HEK293 (cell line): Measurements from ENCODE around the gene MYL6B.

Experiments used
- HOXA7 ChIP-seq: sonication (generic); formaldehyde crosslinking; IDR thresholded peaks from 2 replicates; pipeline ENCODE4 v1.8.1; 2022; ENCODE audit warnings: missing genetic modification reagents, borderline replicate concordance
- HOXD13 ChIP-seq: sonication (generic); formaldehyde crosslinking; IDR thresholded peaks from 2 replicates; pipeline ENCODE4 v1.8.0; 2022; ENCODE audit warnings: missing genetic modification reagents, borderline replicate concordance
- MEIS1 ChIP-seq: sonication (generic); formaldehyde crosslinking; IDR thresholded peaks from 2 replicates; pipeline ENCODE4 v1.8.1; 2022; ENCODE audit warnings: missing genetic modification reagents, mild to moderate bottlenecking, borderline replicate concordance
- PRDM6 ChIP-seq: fragments of 450-650 bp; formaldehyde crosslinking; IDR thresholded peaks from 2 replicates; pipeline ENCODE4 v1.5.1; 2017; ENCODE audit warnings: missing biosample characterization, missing genetic modification characterization
- ZBTB48 ChIP-seq: fragments of 450-650 bp; formaldehyde crosslinking; IDR thresholded peaks from 2 replicates; pipeline ENCODE4 v1.5.1; 2016; ENCODE audit warnings: missing biosample characterization, missing genetic modification characterization
- ZFP37 ChIP-seq: fragments of 450-650 bp; formaldehyde crosslinking; IDR thresholded peaks from 2 replicates; pipeline ENCODE4 v1.5.1; 2016; ENCODE audit warnings: missing biosample characterization, missing genetic modification characterization
- ZNF324 ChIP-seq: fragments of 450-650 bp; formaldehyde crosslinking; IDR thresholded peaks from 2 replicates; pipeline ENCODE4 v1.5.1; 2016; ENCODE audit warnings: missing biosample characterization, missing genetic modification characterization
- ZNF404 ChIP-seq: fragments of 450-650 bp; formaldehyde crosslinking; IDR thresholded peaks from 2 replicates; pipeline ENCODE4 v1.5.1; 2017; ENCODE audit warnings: missing biosample characterization, missing genetic modification characterization
- ZNF518A ChIP-seq: fragments of 450-650 bp; formaldehyde crosslinking; conservative IDR thresholded peaks from 2 replicates; pipeline ENCODE4 v1.5.1; 2016; ENCODE audit warnings: low read depth, missing biosample characterization, missing genetic modification characterization
- ZNF529 ChIP-seq: fragments of 450-650 bp; formaldehyde crosslinking; IDR thresholded peaks from 2 replicates; pipeline ENCODE4 v1.5.1; 2017; ENCODE audit warnings: missing genetic modification characterization, missing biosample characterization; ENCODE audit not compliant: insufficient replicate concordance
- ZNF548 ChIP-seq: fragments of 450-650 bp; formaldehyde crosslinking; IDR thresholded peaks from 2 replicates; pipeline ENCODE4 v1.5.1; 2016; ENCODE audit warnings: missing biosample characterization, missing genetic modification characterization
- ZNF670 ChIP-seq: fragments of 450-650 bp; formaldehyde crosslinking; IDR thresholded peaks from 2 replicates; pipeline ENCODE4 v1.5.1; 2016; ENCODE audit warnings: missing biosample characterization, missing genetic modification characterization, low read depth
- ZSCAN30 ChIP-seq: fragments of 450-650 bp; IDR thresholded peaks from 2 replicates; pipeline ENCODE4 v1.5.1; 2018; ENCODE audit warnings: missing biosample characterization, mild to moderate bottlenecking, missing genetic modification characterization, moderate library complexity
- TF ChIP-seq, protein P1 (sequence below): fragments of 450-650 bp; formaldehyde crosslinking; IDR thresholded peaks from 2 replicates; pipeline ENCODE4 v1.5.1; 2016; ENCODE audit warnings: missing biosample characterization, missing genetic modification characterization, borderline replicate concordance
- TF ChIP-seq, protein P2 (sequence below): fragments of 450-650 bp; formaldehyde crosslinking; IDR thresholded peaks from 2 replicates; pipeline ENCODE4 v1.5.1; 2016; ENCODE audit warnings: missing biosample characterization, missing genetic modification characterization
- TF ChIP-seq, protein P3 (sequence below): fragments of 450-650 bp; formaldehyde crosslinking; IDR thresholded peaks from 2 replicates; pipeline ENCODE4 v1.5.0; 2017; ENCODE audit warnings: missing biosample characterization, missing genetic modification characterization, borderline replicate concordance
- TF ChIP-seq, protein P4 (sequence below): fragments of 450-650 bp; formaldehyde crosslinking; IDR thresholded peaks from 2 replicates; pipeline ENCODE4 v1.5.1; 2016; ENCODE audit warnings: missing biosample characterization, missing genetic modification characterization

MYL6B gene

GRCh38 chr12:56189918-56190694 is 37.7 kb downstream of the MYL6B start (continued):
- TF ChIP-seq, protein P1, sequence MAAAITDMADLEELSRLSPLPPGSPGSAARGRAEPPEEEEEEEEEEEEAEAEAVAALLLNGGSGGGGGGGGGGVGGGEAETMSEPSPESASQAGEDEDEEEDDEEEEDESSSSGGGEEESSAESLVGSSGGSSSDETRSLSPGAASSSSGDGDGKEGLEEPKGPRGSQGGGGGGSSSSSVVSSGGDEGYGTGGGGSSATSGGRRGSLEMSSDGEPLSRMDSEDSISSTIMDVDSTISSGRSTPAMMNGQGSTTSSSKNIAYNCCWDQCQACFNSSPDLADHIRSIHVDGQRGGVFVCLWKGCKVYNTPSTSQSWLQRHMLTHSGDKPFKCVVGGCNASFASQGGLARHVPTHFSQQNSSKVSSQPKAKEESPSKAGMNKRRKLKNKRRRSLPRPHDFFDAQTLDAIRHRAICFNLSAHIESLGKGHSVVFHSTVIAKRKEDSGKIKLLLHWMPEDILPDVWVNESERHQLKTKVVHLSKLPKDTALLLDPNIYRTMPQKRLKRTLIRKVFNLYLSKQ (tag by site-specific recombination), result no peak
- peak; percentile 92 for TF ChIP-seq ZSCAN30 (tag by site-specific recombination)
- TF ChIP-seq, protein P2, sequence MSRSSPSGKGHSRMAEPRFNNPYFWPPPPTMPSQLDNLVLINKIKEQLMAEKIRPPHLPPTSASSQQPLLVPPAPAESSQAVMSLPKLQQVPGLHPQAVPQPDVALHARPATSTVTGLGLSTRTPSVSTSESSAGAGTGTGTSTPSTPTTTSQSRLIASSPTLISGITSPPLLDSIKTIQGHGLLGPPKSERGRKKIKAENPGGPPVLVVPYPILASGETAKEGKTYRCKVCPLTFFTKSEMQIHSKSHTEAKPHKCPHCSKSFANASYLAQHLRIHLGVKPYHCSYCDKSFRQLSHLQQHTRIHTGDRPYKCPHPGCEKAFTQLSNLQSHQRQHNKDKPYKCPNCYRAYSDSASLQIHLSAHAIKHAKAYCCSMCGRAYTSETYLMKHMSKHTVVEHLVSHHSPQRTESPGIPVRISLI, result peak; percentile 96
- peak; percentile 36; the same call in 1 of the 2 replicates for TF ChIP-seq ZNF518A (tag by site-specific recombination)
- TF ChIP-seq ZFP37 (tag by site-specific recombination), result peak; percentile 74
- TF ChIP-seq ZNF404 (tag by site-specific recombination), result no peak
- no peak for TF ChIP-seq ZNF529 (tag by site-specific recombination)
- TF ChIP-seq HOXD13 (CRISPR knock-in tag), result no peak
- TF ChIP-seq, protein P3, sequence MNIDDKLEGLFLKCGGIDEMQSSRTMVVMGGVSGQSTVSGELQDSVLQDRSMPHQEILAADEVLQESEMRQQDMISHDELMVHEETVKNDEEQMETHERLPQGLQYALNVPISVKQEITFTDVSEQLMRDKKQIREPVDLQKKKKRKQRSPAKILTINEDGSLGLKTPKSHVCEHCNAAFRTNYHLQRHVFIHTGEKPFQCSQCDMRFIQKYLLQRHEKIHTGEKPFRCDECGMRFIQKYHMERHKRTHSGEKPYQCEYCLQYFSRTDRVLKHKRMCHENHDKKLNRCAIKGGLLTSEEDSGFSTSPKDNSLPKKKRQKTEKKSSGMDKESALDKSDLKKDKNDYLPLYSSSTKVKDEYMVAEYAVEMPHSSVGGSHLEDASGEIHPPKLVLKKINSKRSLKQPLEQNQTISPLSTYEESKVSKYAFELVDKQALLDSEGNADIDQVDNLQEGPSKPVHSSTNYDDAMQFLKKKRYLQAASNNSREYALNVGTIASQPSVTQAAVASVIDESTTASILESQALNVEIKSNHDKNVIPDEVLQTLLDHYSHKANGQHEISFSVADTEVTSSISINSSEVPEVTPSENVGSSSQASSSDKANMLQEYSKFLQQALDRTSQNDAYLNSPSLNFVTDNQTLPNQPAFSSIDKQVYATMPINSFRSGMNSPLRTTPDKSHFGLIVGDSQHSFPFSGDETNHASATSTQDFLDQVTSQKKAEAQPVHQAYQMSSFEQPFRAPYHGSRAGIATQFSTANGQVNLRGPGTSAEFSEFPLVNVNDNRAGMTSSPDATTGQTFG (tag by site-specific recombination), result no peak
- no peak for TF ChIP-seq MEIS1 (CRISPR knock-in tag)
- TF ChIP-seq, protein P4, sequence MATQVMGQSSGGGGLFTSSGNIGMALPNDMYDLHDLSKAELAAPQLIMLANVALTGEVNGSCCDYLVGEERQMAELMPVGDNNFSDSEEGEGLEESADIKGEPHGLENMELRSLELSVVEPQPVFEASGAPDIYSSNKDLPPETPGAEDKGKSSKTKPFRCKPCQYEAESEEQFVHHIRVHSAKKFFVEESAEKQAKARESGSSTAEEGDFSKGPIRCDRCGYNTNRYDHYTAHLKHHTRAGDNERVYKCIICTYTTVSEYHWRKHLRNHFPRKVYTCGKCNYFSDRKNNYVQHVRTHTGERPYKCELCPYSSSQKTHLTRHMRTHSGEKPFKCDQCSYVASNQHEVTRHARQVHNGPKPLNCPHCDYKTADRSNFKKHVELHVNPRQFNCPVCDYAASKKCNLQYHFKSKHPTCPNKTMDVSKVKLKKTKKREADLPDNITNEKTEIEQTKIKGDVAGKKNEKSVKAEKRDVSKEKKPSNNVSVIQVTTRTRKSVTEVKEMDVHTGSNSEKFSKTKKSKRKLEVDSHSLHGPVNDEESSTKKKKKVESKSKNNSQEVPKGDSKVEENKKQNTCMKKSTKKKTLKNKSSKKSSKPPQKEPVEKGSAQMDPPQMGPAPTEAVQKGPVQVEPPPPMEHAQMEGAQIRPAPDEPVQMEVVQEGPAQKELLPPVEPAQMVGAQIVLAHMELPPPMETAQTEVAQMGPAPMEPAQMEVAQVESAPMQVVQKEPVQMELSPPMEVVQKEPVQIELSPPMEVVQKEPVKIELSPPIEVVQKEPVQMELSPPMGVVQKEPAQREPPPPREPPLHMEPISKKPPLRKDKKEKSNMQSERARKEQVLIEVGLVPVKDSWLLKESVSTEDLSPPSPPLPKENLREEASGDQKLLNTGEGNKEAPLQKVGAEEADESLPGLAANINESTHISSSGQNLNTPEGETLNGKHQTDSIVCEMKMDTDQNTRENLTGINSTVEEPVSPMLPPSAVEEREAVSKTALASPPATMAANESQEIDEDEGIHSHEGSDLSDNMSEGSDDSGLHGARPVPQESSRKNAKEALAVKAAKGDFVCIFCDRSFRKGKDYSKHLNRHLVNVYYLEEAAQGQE (tag by site-specific recombination), result no peak
- peak; percentile 17; the same call in 1 of the 2 replicates for TF ChIP-seq ZNF548 (tag by site-specific recombination)
- TF ChIP-seq HOXA7 (CRISPR knock-in tag), result no peak
- TF ChIP-seq ZBTB48, result peak; percentile 20
- no peak for TF ChIP-seq ZNF670 (tag by site-specific recombination)
- no peak for TF ChIP-seq PRDM6 (tag by site-specific recombination)
- peak; percentile 98; the same call in 1 of the 2 replicates for TF ChIP-seq ZNF324 (tag by site-specific recombination)
